RWPE2 (cell line): Measurements from ENCODE around the gene CMTR2.

Experiments used
- ATAC-seq: fragments of 200-7000 bp; cut with Tn5 transposase; 3 replicates; pipeline ENCODE4 v1.9.1; 2021; ENCODE audit warnings: low read depth
- DNase-seq: peaks from one replicate; pipeline ENCODE4 v3.0.0-alpha.2; 2020; ENCODE audit warnings: low spot score
- H3K27ac ChIP-seq: fragments of 450-650 bp; 2 replicates; pipeline ENCODE4 v1.5.1; 2017; ENCODE audit warnings: mild to moderate bottlenecking; ENCODE audit not compliant: poor library complexity, severe bottlenecking
- H3K27me3 ChIP-seq: fragments of 250-450 bp; sonication (Bioruptor Pico); 2 replicates; pipeline ENCODE4 v1.5.1; 2021; ENCODE audit warnings: mild to moderate bottlenecking, moderate library complexity; ENCODE audit not compliant: insufficient read depth, poor library complexity, severe bottlenecking
- H3K36me3 ChIP-seq: fragments of 250-450 bp; sonication (Bioruptor Pico); 2 replicates; pipeline ENCODE4 v1.5.1; 2020; ENCODE audit warnings: low read depth, mild to moderate bottlenecking, moderate library complexity
- H3K4me1 ChIP-seq: fragments of 250-450 bp; sonication (Bioruptor Pico); 2 replicates; pipeline ENCODE4 v1.5.1; 2021; ENCODE audit warnings: mild to moderate bottlenecking, moderate library complexity; ENCODE audit not compliant: insufficient read depth, poor library complexity, severe bottlenecking
- H3K4me3 ChIP-seq: fragments of 250-450 bp; sonication (Bioruptor Pico); 2 replicates; pipeline ENCODE4 v1.5.1; 2021; ENCODE audit warnings: mild to moderate bottlenecking, moderate library complexity; ENCODE audit not compliant: severe bottlenecking
- H3K9me3 ChIP-seq: fragments of 250-450 bp; sonication (Bioruptor Pico); 2 replicates; pipeline ENCODE4 v1.5.1; 2021; ENCODE audit warnings: mild to moderate bottlenecking, moderate library complexity; ENCODE audit not compliant: severe bottlenecking
- CTCF ChIP-seq: fragments of 450-650 bp; IDR thresholded peaks from one replicate; pipeline ENCODE4 v1.5.1; 2017; ENCODE audit warnings: mild to moderate bottlenecking, moderate library complexity; ENCODE audit not compliant: poor library complexity, severe bottlenecking

The CMTR2 gene

GRCh38 chr16:71264299-71264698, 24.9 kb downstream of the CMTR2 start:
- TF ChIP-seq CTCF, result no peak
- no peak overlapping the region for H3K4me3 ChIP-seq
- no peak overlapping the region for H3K27ac ChIP-seq
- no peak for ATAC-seq
- no peak for DNase-seq
- H3K9me3 ChIP-seq, result no peaks in the 10 kb centered on the region
- no peaks in the 10 kb centered on the region for H3K36me3 ChIP-seq
- H3K27me3 ChIP-seq, result peaks cover 28% of the 10 kb centered on the region
- no peaks in the 10 kb centered on the region for H3K4me1 ChIP-seq

- Histone ChIP-seq H3K9me3 (no peaks in the 10 kb centered on the region), H3K27me3 (peaks cover 24% of the 10 kb centered on the region), H3K36me3 (no peaks in the 10 kb centered on the region), H3K4me1 (no peaks in the 10 kb centered on the region), H3K4me3 (no peak overlapping the region), H3K27ac (no peak overlapping the region)
- DNase-seq (no peak), ATAC-seq (no peak)
- no peak for TF ChIP-seq CTCF
Observed at GRCh38 chr16:71263582-71263981, 25.6 kb downstream of the CMTR2 start.

GRCh38 chr16:71262391-71262790, 26.8 kb downstream of the CMTR2 start:
- TF ChIP-seq CTCF, result no peak
- Histone ChIP-seq H3K27ac (no peak overlapping the region), H3K4me1 (no peaks in the 10 kb centered on the region), H3K9me3 (no peaks in the 10 kb centered on the region), H3K4me3 (no peak overlapping the region), H3K27me3 (peaks cover 24% of the 10 kb centered on the region), H3K36me3 (no peaks in the 10 kb centered on the region)
- DNase-seq (no peak), ATAC-seq (no peak)

GRCh38 chr16:71260995-71261394, 28.2 kb downstream of the CMTR2 start:
- H3K4me1 ChIP-seq, result no peaks in the 10 kb centered on the region
- ATAC-seq, result no peak
- TF ChIP-seq CTCF, result no peak

GRCh38 chr16:71259086-71259485, 30.1 kb downstream of the CMTR2 start:
- TF ChIP-seq CTCF, result no peak
- H3K4me1 ChIP-seq, result no peaks in the 10 kb centered on the region
- DNase-seq (no peak), ATAC-seq (no peak)
- no peaks in the 10 kb centered on the region for H3K36me3 ChIP-seq
- no peak overlapping the region for H3K4me3 ChIP-seq
- no peaks in the 10 kb centered on the region for H3K9me3 ChIP-seq
- H3K27ac ChIP-seq, result no peak overlapping the region
- H3K27me3 ChIP-seq, result peaks cover 23% of the 10 kb centered on the region

More at GRCh38 chr16:71260995-71261394, 28.2 kb downstream of the CMTR2 start:
- H3K4me3 ChIP-seq, result no peak overlapping the region
- H3K9me3 ChIP-seq, result no peaks in the 10 kb centered on the region
- H3K27ac ChIP-seq, result no peak overlapping the region
- no peak for DNase-seq
- H3K27me3 ChIP-seq, result peaks cover 32% of the 10 kb centered on the region
- H3K36me3 ChIP-seq, result no peaks in the 10 kb centered on the region
